GM18873 (cell line): ENCODE data around the gene SPATA6.

ENCODE experiments used
- ATAC-seq: cut with Tn5 transposase; IDR thresholded peaks from one replicate; pipeline ENCODE4 v1.9.1; 2021; ENCODE audit warnings: mild to moderate bottlenecking, moderate library complexity, moderate number of reproducible peaks; ENCODE audit not compliant: unreplicated experiment, low FRiP score

SPATA6 gene

DNA sequence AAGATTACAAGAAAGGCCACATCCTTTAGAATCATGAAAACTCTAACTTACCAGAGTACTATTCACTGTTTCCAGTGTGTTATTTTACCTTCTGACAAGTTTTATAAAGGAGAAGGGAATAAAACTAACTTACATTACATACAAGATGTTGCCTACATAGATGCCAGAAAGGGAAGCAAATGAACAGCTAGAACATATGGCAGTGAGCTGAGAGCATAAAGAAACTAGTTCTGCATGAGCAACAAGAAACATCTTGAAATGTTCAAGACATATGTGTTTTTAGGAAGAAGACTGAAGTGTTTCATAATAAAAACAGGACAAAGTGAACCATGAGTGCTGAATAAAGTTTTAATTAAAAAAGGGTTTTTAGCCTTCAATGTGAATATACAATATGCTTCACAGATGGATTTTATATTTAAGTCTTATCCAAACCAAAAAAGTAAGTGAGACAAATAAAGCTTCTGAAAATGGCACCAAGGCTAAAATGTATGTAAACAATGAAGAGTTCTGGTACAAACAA is 210.1 kb downstream of the SPATA6 start:
- ATAC-seq, result no peak

DNA sequence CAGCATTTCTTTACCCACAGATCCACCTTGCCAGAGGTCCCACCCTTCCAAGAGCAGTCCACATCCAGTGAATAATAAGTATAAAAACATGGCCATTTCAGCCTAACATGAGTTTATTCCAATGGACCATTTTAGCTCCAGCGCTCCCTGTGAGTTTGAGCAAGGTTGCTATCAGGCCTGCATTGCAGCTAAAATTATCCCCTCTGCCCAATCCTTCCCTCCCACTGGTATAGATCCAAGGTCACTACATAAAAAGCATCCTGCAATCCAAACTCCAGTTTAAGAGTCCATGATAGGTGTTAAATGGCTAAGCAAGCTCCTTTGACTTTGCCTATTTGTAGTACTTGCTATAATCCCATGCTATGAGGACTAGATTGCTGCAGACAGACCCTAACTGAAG is 213.9 kb downstream of the SPATA6 start:
- ATAC-seq, result no peak

DNA sequence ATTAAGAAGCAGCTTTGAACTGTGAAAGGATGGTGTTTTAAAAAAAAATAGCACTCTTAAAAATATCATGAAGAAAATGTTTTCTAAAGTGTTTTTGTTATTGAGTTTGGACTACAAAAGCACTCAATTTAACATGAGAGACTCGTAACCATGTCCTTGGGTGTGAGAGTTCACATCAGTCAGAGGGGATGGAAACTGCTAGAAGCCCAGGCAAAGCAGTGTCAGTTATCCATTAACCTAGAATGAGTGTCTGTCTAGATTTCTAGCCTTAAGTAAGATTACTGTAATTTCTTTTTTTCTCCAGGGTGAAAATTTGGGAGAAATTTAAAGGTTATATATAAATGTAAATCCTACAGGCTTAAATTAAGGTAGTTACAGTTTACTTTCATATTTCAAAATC is 217.8 kb downstream of the SPATA6 start:
- ATAC-seq, result no peak

DNA sequence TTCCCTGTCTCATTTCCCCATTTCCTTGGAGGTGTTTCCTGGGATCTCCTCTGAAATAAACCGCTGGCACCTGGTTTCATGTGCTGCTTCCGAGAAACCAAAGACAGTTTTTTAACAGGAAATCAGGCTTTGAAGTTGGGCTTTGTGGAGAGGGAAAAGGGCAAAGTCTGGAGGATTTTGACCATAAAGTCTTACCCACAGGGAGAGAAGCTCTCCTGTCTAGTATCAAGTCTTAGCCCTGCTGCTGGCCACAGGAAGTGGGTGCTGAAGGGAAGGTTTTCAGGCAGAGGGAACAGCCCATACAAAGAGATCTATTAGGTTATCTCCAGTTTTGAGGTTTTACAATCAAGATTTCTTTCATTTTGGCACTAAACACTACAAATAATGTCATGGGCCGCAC is 220.2 kb downstream of the SPATA6 start:
- no peak for ATAC-seq

DNA sequence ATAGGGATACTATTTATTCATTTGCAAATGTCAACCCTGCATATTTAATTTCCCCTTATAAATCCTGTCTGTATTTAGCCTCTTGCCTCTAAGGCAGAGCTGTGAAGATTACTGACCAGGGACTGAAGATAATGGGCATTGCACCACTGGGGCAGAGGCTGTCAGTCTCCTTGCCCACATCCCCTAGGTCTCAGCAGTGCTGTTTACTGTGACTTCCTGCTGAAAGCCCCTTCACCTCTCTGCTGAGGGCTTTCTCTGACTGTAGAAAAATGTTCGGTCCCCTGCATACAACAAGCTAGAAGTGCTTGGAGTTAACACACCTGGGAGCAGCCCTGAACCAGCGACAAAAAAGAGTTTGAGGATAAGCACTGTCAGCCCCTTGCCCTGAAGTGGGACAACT is 220.7 kb downstream of the SPATA6 start:
- no peak for ATAC-seq

DNA sequence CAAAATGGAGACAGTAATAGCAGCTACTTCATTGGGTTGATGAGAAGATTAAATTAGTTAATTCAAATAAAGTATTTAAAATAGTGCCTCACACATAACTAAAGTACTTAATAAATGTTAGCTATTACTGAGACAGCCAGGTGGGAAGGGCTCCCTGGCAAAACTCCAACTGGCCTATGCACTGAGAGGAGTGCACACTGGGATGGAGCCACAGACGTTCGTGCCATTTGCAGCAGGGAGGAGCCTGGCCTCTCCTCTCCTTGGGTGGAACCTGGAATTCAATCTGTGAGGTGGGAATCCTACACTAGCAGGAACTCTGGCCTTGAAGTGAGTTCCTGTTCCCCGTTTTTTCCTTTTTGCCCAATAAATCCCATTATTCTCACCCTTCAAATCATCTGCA is 221.4 kb downstream of the SPATA6 start:
- no peak for ATAC-seq

DNA sequence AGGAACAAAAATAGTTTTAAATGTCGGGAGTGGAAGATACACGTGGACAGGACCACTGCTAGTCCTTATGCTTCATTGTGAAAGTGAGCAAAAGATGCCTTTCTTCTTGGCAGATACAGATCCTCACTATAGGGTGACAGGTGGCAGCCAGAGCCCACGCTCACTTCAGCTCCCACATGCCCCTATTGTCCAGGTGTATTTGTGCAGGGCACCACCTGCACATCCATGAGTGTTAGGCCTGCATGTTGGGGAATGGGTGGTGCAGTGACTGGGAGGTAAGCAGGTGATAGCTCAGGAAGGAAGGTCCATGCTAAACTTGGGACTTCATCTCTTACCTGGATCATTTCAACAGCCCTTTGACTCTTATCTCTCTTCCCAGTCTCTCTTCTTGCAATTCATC is 222.1 kb downstream of the SPATA6 start:
- ATAC-seq, result no peak

DNA sequence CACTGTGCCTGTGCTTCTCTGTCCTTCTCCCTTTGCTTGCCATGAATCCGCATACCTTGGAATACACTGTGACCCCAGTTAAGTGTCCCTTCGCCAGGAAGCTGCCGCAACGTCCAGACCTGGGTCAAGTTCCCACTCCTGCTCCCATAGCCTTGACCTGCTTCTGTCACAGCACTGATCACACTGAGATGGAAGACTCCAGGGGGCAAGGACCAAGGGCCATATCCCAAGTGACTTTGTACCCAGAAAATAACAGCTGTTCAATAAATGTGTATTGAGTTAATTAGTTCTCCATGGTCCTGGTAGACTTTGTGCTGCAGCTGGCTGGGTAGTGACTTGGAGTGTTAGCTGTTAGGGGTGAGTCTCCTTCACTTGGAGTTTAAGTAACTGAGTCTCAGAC is 223.6 kb downstream of the SPATA6 start:
- ATAC-seq, result no peak

DNA sequence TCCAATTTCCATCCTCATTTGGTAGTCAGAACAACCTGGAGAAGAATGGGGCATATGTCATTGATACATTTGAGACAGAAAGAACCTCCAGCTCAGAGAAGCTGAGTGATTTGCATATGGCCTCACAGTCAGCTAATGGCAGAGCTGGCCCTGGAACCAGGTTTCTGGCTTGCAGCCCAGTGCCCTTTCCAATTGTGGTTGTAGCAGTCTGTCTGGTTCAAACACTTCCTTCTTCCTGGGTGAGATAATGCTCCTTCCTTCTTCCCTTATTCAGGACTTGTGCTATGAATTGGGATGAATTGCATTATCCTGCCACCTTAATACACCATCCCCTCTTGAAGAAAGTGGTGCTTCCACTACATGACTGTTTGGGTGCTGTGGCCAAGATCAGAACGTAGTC is 225.3 kb downstream of the SPATA6 start:
- no peak for ATAC-seq
